ENCODE measurements around the gene RNF114.

GRCh38 chr20:49942942-49943341 is 6.7 kb downstream of the RNF114 start:
- TF ChIP-seq POLR2A (IDR thresholded peaks at IDR 0.05) (no peak), CTCF (IDR thresholded peaks at IDR 0.05) (no peak)

Measured in thyroid gland (tissue), 4 donors.